ENCODE data around the gene TADA2B. TPM values are rescaled to one million over a fixed set of nuclear protein-coding genes. Genes with fewer than 3 reads are reported as not detected.
A peak's percentile ranks its signal among the peaks of the same experiment; 100 is the strongest.

TADA2B gene
- total and polyA plus RNA-seq, 9 of the 15 experiments (the other 6 are each of a cell fraction or from before 2014, with no cell fraction given): 0.55 to 12.2 (median 7.5) TPM

- TF ChIP-seq ZBTB33 (CRISPR knock-in tag; IDR thresholded peaks at IDR 0.05): no peak
- TF ChIP-seq GMEB1 (CRISPR knock-in tag; IDR thresholded peaks at IDR 0.05): no peak
- peak; percentile 46; the same call in 1 of the 2 replicates for TF ChIP-seq MYC (IDR thresholded peaks at IDR 0.05; ENCODE audit: low read depth, low read length)
- TF ChIP-seq MYC (CRISPR knock-in tag; IDR thresholded peaks at IDR 0.05; ENCODE audit: borderline replicate concordance, low read depth): no peak
- TF ChIP-seq HMG20A (CRISPR knock-in tag; conservative IDR thresholded peaks at IDR 0.05): no peak
- peak; percentile 53; the same call in 1 of the 2 replicates for TF ChIP-seq ZFX (CRISPR knock-in tag; IDR thresholded peaks at IDR 0.05)
- TF ChIP-seq GATAD2A (IDR thresholded peaks at IDR 0.05): no peak
- TF ChIP-seq MGA (IDR thresholded peaks at IDR 0.05): peak; percentile 78
- TF ChIP-seq ZNF398 (CRISPR knock-in tag; IDR thresholded peaks at IDR 0.05): no peak
- TF ChIP-seq CAMTA2 (CRISPR knock-in tag; conservative IDR thresholded peaks at IDR 0.05): no peak
- no peak for TF ChIP-seq NR2F6 (CRISPR knock-in tag; IDR thresholded peaks at IDR 0.05)
These were observed 25.7 kb downstream of the TADA2B start (continued) for GRCh38 chr4:7068883-7069282.

Data from K562 (cell line).